HG03045 (cell line): ENCODE measurements around the gene LDLRAD4.

Experiments
- ATAC-seq: cut with Tn5 transposase; IDR thresholded peaks from one replicate; pipeline ENCODE4 v1.9.1; 2021; ENCODE audit warnings: mild to moderate bottlenecking, moderate library complexity; ENCODE audit not compliant: unreplicated experiment

The LDLRAD4 gene

GRCh38 chr18:13380691-13381070 lies 162.1 kb downstream of the LDLRAD4 start:
- no peak for ATAC-seq

- no peak for ATAC-seq
Observed at GRCh38 chr18:13381331-13381730, 162.8 kb downstream of the LDLRAD4 start.

GRCh38 chr18:13381944-13382365 lies 163.4 kb downstream of the LDLRAD4 start:
- no peak for ATAC-seq

- no peak for ATAC-seq
Observed at GRCh38 chr18:13382366-13382953, 163.9 kb downstream of the LDLRAD4 start.

- ATAC-seq, result no peak
Observed at GRCh38 chr18:13382954-13383827, 164.6 kb downstream of the LDLRAD4 start.

- no peak for ATAC-seq
Observed at GRCh38 chr18:13386891-13387801, 168.6 kb downstream of the LDLRAD4 start.

GRCh38 chr18:13387855-13388548 lies 169.4 kb downstream of the LDLRAD4 start:
- ATAC-seq, result no peak

GRCh38 chr18:13388586-13389490 lies 170.3 kb downstream of the LDLRAD4 start:
- ATAC-seq, result no peak

GRCh38 chr18:13389491-13390131 lies 171.1 kb downstream of the LDLRAD4 start:
- no peak for ATAC-seq

GRCh38 chr18:13390196-13390595 lies 171.6 kb downstream of the LDLRAD4 start:
- no peak for ATAC-seq

GRCh38 chr18:13390711-13391110 lies 172.2 kb downstream of the LDLRAD4 start:
- ATAC-seq, result no peak

- no peak for ATAC-seq
Observed at GRCh38 chr18:13392029-13392750, 173.6 kb downstream of the LDLRAD4 start.

GRCh38 chr18:13392899-13393298 lies 174.3 kb downstream of the LDLRAD4 start:
- ATAC-seq, result no peak

GRCh38 chr18:13393338-13393737 lies 174.8 kb downstream of the LDLRAD4 start:
- no peak for ATAC-seq

- no peak for ATAC-seq
Observed at GRCh38 chr18:13394801-13395200, 176.2 kb downstream of the LDLRAD4 start.

GRCh38 chr18:13395577-13395976 lies 177.0 kb downstream of the LDLRAD4 start:
- no peak for ATAC-seq

GRCh38 chr18:13397504-13398163 lies 179.1 kb downstream of the LDLRAD4 start:
- ATAC-seq, result no peak

GRCh38 chr18:13398631-13399030 lies 180.1 kb downstream of the LDLRAD4 start:
- no peak for ATAC-seq
